HuH-7 (cell line): ENCODE data around the gene FAM83E.
"Not testable (repeated sequence)": the region's sequence is repeated elsewhere in the genome, so short reads cannot be mapped to it uniquely, and the experiment has no call there.

Source experiments
- DNase-seq: peaks from one replicate; pipeline ENCODE4 v3.0.0; 2011; ENCODE audit warnings: low spot score

Gene FAM83E

DNA sequence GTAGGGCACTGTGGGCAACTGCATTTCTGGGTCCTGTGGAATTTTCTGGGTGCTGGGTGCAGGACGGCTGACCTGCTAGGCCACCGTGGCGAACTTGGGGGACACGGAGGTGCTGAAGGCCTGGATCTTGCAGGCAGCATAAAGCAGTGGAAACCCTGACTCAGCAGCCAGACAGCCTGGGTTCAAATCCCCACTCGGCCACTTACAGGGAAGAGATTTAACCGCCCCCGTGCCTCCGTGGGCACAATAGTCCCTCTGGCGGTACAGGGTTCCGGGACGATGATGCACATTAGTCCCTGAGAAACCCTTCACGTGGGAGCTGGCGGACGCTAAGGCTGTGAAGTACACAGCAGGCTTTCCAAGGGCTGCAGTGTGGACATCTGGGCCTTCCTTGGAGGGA, 3.0 kb downstream of the FAM83E start:
- DNase-seq: no peak

GRCh38 chr19:48609571-48610108, 5.2 kb downstream of the FAM83E start:
- no peak for DNase-seq

DNA sequence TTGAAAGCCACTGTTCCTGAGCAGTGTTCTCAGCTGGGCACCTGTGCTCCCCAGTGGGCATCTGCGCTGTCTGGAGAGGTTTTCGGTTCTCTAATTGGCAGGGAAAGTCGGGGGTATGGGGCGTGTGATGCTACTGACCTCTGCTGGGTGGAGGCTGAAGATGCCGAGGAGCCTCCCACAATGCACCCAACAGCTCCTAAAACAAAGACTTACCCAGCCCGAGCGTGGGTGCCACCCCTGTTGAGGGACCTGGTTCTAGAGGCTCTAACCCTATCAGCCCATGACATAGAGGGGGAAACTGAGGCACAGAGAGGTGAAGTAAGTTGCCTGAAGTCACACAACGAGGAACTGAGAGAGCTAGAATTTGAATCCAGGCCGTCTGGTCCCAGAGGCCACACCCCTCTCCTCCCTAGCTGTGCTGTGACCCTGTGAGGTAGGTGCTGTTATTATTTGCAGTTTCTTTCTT, 6.0 kb downstream of the FAM83E start:
- DNase-seq: peak; percentile 91

- DNase-seq: no peak
Measured at GRCh38 chr19:48607359-48607755, 7.5 kb downstream of the FAM83E start.

- no peak for DNase-seq
Measured at GRCh38 chr19:48606463-48607358, 8.2 kb downstream of the FAM83E start, which contains the start of gene SPACA4. SPACA4 (plus strand) TSS chr19:48606742; CDS start chr19:48606979, 237 bp downstream.

DNA sequence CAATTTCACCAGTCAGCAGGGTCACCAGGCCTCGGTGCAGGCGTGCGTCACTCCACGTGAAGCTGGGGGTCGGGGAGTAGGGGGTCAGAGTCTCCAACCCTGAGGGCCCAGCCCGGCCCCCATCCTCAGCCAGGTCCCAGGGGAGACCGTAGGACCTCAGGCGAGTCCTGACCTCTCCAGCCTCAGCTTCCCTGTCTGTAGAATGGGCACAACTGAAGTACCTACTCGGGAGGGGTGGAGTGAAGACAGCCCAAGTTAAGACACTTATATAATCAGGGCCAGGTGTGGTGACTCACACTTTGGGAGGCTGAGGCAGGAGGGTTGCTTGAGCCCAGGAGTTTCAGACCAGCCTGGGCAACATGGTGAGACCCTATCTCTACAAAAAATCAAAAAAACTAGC, 11.0 kb downstream of the FAM83E start:
- DNase-seq: no peak

DNA sequence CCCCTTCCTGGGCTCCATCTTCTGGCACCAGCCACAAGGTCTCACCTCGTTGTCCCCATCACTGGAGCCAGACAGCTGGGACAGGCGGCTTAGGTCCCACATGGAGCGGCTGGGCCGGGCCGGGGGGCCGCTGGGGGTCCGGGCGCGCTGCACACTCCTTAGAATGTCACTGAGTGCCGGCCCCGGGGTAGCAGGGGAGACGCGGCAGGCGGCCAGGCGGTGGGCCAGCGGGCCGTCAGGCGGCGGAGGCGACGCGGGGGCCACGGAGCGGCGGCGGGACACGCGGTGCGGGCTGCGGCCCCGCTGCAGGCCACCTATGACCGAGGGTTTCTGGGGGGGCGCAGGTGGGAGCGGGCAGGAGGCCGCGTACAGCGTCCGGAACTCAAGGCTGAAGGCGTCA, 11.4 kb downstream of the FAM83E start:
- DNase-seq: no peak

GRCh38 chr19:48603001-48603400, 11.9 kb downstream of the FAM83E start:
- no peak for DNase-seq

GRCh38 chr19:48600679-48601417, 14.0 kb downstream of the FAM83E start:
- no peak for DNase-seq

DNA sequence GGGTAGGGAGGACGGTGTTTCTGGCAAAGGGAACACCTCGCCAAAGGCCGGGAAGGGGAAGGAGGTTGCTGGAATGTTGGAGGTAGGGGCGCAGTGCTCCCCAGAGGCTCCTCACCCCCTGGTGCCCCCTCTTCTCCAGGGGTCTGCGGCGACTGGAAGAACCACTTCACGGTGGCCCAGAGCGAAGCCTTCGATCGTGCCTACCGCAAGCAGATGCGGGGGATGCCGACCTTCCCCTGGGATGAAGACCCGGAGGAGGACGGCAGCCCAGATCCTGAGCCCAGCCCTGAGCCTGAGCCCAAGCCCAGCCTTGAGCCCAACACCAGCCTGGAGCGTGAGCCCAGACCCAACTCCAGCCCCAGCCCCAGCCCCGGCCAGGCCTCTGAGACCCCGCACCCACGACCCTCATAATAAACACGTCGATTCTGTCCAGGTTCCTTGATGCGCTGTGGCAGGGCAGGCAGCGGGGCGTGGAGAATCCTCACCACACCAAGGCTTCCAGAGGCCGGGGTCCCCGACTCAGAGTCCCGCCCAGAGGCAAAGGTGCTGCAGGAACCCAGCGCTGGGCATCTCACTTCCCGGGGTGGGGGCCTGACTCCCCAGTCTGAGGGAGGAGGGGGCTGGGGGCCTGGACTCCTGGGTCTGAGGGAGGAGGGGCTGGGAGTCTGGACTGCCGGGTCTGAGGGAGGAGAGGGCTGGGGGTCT, 15.7 kb downstream of the FAM83E start:
- no peak for DNase-seq

- no peak for DNase-seq
Measured at GRCh38 chr19:48596679-48597465, 18.0 kb downstream of the FAM83E start.

DNA sequence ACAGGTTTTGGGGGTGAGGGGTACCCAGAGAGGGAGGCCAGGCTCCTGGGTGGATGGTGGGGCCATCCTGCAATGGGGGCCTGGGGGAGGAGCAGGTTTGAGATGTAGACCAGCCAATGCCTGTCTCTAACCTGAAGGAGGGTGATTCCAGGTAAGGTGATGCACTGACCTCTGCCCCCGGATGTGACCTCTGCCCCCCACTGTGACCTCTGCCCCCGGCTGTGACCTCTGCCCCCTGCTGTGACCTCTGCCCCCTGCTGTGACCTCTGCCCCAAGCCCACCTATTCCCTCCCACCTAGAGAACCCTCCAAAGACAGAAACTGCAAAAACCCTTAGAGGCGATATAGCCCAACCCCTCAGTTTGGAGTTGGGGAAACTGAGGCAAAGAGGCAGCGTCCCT, 18.6 kb downstream of the FAM83E start:
- DNase-seq: no peak

DNA sequence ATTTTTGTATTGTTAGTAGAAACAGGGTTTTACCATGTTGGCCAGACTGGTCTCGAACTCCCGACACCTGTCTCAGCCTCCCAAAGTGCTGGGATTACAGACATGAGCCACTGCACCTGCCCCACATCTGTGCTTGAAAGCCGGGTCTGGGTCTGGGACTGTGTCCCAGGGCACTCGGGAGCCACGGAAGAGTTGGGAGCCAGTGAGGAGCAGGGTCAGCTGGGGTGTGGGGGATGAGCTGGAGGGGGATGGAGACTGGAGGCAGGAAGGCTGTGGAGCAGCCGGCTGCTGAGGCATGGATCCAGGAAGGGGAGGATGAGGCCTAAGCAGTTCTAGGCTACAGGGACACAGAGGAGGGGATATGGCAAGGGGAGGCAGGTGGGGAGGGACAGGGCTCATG, 19.0 kb downstream of the FAM83E start:
- DNase-seq: no peak

- no peak for DNase-seq
Measured at GRCh38 chr19:48595171-48595570, 19.7 kb downstream of the FAM83E start.

- DNase-seq: no peak
Measured at GRCh38 chr19:48591021-48591420, 23.9 kb downstream of the FAM83E start.

DNA sequence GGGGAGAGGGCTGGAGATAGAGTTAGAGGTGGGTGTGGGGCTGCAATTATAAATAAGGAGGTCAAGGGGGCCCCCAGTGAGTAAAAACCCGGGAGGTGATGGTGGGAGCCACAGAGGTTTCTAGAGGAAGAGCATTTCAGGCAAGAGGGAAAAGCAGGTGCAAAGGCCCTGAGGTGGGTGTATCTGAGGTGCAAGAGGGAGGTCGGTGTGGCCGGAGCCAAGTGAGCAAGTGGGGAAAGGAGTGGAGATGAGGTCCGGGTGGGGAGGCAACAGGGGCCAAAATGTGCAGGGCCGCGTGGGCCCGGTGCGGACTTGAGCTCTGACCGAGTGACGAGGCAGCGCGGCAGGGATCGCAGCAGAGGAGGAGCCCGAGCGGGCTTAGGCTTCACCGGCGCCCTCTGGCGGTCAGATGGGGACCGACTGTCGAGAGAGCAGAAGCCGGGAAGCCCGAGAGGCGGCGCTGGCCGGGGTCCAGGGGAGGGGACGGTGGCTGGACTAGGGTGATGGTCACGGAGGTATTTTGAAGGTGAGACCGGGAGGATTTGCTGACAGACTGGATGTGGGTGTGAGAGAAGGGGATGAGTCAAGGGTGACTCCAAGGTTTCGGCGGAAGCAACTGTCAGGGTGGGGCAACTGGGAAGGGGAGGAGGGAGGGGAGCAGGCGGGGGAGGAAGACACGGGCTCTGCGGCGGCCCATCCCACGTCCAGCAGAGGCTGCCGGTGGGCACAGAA, 26.0 kb downstream of the FAM83E start:
- peak; percentile 89 for DNase-seq

DNA sequence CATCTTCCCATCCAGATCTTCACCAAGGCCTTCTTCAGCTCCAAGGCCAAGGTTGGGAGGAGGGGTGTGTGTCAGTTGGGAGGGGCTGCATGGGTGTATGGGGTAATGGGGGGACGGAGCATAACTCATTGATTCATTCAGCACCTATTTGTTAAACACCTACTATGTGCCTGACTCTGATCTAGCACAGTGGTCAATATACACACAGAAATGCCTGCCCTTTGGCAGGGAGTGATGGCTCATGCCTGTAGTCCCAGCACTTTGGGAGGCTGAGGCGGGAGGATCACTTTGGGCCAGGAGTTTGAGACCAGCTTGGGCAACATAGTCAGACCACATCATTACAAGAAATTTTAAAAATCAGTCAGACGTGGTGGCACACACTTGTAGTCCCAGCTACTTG, 27.5 kb downstream of the FAM83E start:
- no peak for DNase-seq

GRCh38 chr19:48582168-48582567, 32.7 kb downstream of the FAM83E start:
- DNase-seq: no peak

DNA sequence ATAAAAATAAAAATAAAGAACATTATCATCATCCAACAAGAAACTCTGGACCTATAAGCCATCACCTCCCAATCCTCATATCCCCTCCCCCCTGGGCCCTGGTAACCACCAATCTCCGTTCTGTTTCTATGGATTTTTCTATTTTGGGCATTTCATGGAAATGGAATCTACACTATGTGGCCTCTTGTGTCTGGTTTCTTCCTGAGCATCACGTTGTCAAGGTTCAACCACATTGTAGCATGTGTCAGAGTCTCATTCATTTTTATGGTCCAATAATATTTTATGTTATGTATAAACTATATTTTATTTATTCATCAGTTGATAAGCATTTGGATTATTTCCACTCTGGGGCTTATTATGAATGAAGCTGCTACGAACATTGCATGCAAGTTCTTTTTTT, 36.0 kb downstream of the FAM83E start:
- no peak for DNase-seq

DNA sequence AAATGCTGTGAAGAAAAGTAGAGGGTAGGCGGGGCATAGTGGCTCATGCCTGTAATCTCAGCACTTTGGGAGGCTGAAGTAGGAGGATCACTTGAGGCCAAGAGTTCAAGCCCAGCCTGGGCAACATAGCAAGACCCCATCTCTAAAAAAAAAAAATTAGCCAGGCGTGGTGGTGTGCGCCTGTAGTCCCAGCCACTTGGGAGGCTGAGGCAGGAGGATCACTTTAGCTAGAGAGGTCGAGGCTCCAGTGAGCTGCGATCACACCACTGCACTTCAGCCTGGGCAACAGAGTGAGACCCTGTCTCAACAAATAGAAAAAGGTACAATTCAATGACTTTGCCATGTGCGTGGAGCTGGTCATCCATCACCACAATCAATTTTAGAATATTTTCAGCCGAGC, 37.0 kb downstream of the FAM83E start:
- not testable (repeated sequence) for DNase-seq
